IMR-90 (cell line): ENCODE results near the gene TNFRSF21. TPM values are rescaled to one million over a fixed set of nuclear protein-coding genes. Genes with fewer than 3 reads are reported as not detected.

Experiments used
- ATAC-seq: fragments of 200-7000 bp; cut with Tn5 transposase; 2 replicates; pipeline ENCODE4 v1.9.1; 2020; ENCODE audit warnings: low read depth, mild to moderate bottlenecking, moderate library complexity
- BruUV-seq: library from RNA; stranded (reverse); fragments of 400-500 nt; replicated peaks from 2 replicates; lab custom pipeline; 2021; lab: Mats Ljungman, UMichigan
- CTCF ChIA-PET: fragments of 300-600 bp; formaldehyde crosslinking; extraction: SDS; loops from one replicate; lab custom pipeline; 2021; ENCODE audit warnings: antibody characterized with exemption; lab: Yijun Ruan, JAX
- POLR2A ChIA-PET: fragments of 300-600 bp; sonication (Branson Sonifier 250); formaldehyde crosslinking; loops from one replicate; lab custom pipeline; 2022; ENCODE audit warnings: antibody characterized with exemption; ENCODE audit not compliant: unreplicated experiment; lab: Charles Lee
- DNase-seq: peaks from one replicate; pipeline ENCODE4 v3.0.0; 2013
- H2AFZ ChIP-seq: replicated peaks from 2 replicates; pipeline ENCODE3; 2013; ENCODE audit warnings: low read length, mild to moderate bottlenecking; ENCODE audit not compliant: poor library complexity
- H2AK5ac ChIP-seq: 2 replicates; pipeline ENCODE4 v1.6.1; 2013; ENCODE audit warnings: low read depth, low read length, inconsistent platforms
- H2AK9ac ChIP-seq: replicated peaks from 2 replicates; pipeline ENCODE3; 2013; ENCODE audit warnings: mild to moderate bottlenecking, low read depth, low read length, moderate library complexity; ENCODE audit not compliant: poor library complexity
- H2BK120ac ChIP-seq: 2 replicates; pipeline ENCODE4 v1.6.1; 2013; ENCODE audit warnings: low read depth, low read length, inconsistent platforms
- H2BK15ac ChIP-seq: 3 replicates; pipeline ENCODE4 v1.6.1; 2013; ENCODE audit warnings: low read depth, low read length, inconsistent platforms
- H2BK20ac ChIP-seq: 2 replicates; pipeline ENCODE4 v1.6.1; 2013; ENCODE audit warnings: low read depth, mild to moderate bottlenecking, inconsistent platforms, low read length, moderate library complexity
- H2BK5ac ChIP-seq: 2 replicates; pipeline ENCODE4 v1.6.1; 2013; ENCODE audit warnings: mild to moderate bottlenecking, low read depth, low read length, inconsistent platforms; ENCODE audit not compliant: poor library complexity, severe bottlenecking
- H3K14ac ChIP-seq: replicated peaks from 2 replicates; pipeline ENCODE4 v1.6.1; 2013; ENCODE audit warnings: low read depth, low read length, inconsistent platforms
- H3K18ac ChIP-seq: 2 replicates; pipeline ENCODE4 v1.6.1; 2013; ENCODE audit warnings: low read depth, low read length, control low read depth
- H3K23ac ChIP-seq: 2 replicates; pipeline ENCODE4 v1.6.1; 2013; ENCODE audit warnings: low read depth, low read length, inconsistent platforms
- H3K27ac ChIP-seq: 2 replicates; pipeline ENCODE4 v1.5.1; 2013; ENCODE audit warnings: mild to moderate bottlenecking, control low read depth, low read length; ENCODE audit not compliant: insufficient read depth
- H3K27me3 ChIP-seq: 2 replicates; pipeline ENCODE4 v1.6.1; 2013; ENCODE audit warnings: low read length; ENCODE audit not compliant: control insufficient read depth, insufficient read depth
- H3K36me3 ChIP-seq: 2 replicates; pipeline ENCODE4 v1.6.1; 2013; ENCODE audit warnings: low read length, mixed read lengths; ENCODE audit not compliant: control insufficient read depth, insufficient read depth
- H3K4ac ChIP-seq: 2 replicates; pipeline ENCODE4 v1.6.1; 2013; ENCODE audit warnings: low read depth, low read length, inconsistent platforms
- H3K4me1 ChIP-seq: 2 replicates; pipeline ENCODE4 v1.6.1; 2013; ENCODE audit warnings: low read length, mixed read lengths; ENCODE audit not compliant: control insufficient read depth, insufficient read depth
- H3K4me2 ChIP-seq: 2 replicates; pipeline ENCODE4 v1.6.1; 2013; ENCODE audit warnings: low read depth, mild to moderate bottlenecking, control low read depth, low read length, moderate library complexity
- H3K4me3 ChIP-seq: 2 replicates; pipeline ENCODE4 v1.5.1; 2013; ENCODE audit warnings: low read depth, mild to moderate bottlenecking, control low read depth, low read length, moderate library complexity; ENCODE audit not compliant: insufficient read depth
- H3K56ac ChIP-seq: 2 replicates; pipeline ENCODE4 v1.6.1; 2013; ENCODE audit warnings: low read length, inconsistent platforms; ENCODE audit not compliant: insufficient read depth; ENCODE audit errors: extremely low read depth
- H3K79me1 ChIP-seq, 2 experiments: 2 replicates each; pipeline ENCODE4 v1.6.1; 2013; ENCODE audit warnings: low read length in 2 of 2, inconsistent platforms in 1 of 2, low read depth in 1 of 2
- H3K9ac ChIP-seq: 2 replicates; pipeline ENCODE4 v1.6.1; 2013; ENCODE audit warnings: low read depth, low read length, control low read depth
- H3K9me1 ChIP-seq: 2 replicates; pipeline ENCODE4 v1.6.1; 2013; ENCODE audit warnings: low read length, inconsistent platforms; ENCODE audit not compliant: insufficient read depth
- H3K9me3 ChIP-seq: 2 replicates; pipeline ENCODE4 v1.6.1; 2013; ENCODE audit warnings: low read length; ENCODE audit not compliant: control insufficient read depth, insufficient read depth
- H4K20me1 ChIP-seq: 2 replicates; pipeline ENCODE4 v1.6.1; 2013; ENCODE audit warnings: low read length, inconsistent platforms; ENCODE audit not compliant: insufficient read depth
- H4K5ac ChIP-seq: 2 replicates; pipeline ENCODE4 v1.6.1; 2013; ENCODE audit warnings: mild to moderate bottlenecking, low read depth, low read length, control low read depth
- H4K8ac ChIP-seq, 2 experiments: 2 replicates each; pipeline ENCODE4 v1.6.1; 2013; ENCODE audit warnings: low read depth in 2 of 2, low read length in 2 of 2, control low read depth in 1 of 2, inconsistent platforms in 1 of 2
- H4K91ac ChIP-seq: 2 replicates; pipeline ENCODE4 v1.6.1; 2013; ENCODE audit warnings: low read depth, low read length, inconsistent platforms; ENCODE audit not compliant: insufficient read depth
- CHD1 ChIP-seq: IDR thresholded peaks from 2 replicates; pipeline ENCODE4 v1.6.1; 2012; ENCODE audit warnings: low read depth, low read length, improper control_type of control experiment
- FOS ChIP-seq: fragments of 150-350 bp; IDR thresholded peaks from 2 replicates; pipeline ENCODE4 v1.6.1; 2016; ENCODE audit warnings: low read depth, low read length
- MAFK ChIP-seq: IDR thresholded peaks from 2 replicates; pipeline ENCODE4 v1.6.1; 2012; ENCODE audit warnings: low read depth, low read length, improper control_type of control experiment
- MAZ ChIP-seq: IDR thresholded peaks from 2 replicates; pipeline ENCODE4 v1.6.1; 2012; ENCODE audit warnings: low read depth, mild to moderate bottlenecking, low read length, improper control_type of control experiment, moderate library complexity, borderline replicate concordance
- NFE2L2 ChIP-seq: fragments of 150-350 bp; IDR thresholded peaks from 2 replicates; pipeline ENCODE4 v1.6.1; 2016; ENCODE audit warnings: low read depth, mild to moderate bottlenecking, low read length
- RAD21 ChIP-seq: IDR thresholded peaks from 2 replicates; pipeline ENCODE4 v1.6.1; 2012; ENCODE audit warnings: low read length, improper control_type of control experiment
- RCOR1 ChIP-seq: IDR thresholded peaks from 2 replicates; pipeline ENCODE4 v1.6.1; 2012; ENCODE audit warnings: mild to moderate bottlenecking, low read length, improper control_type of control experiment; ENCODE audit not compliant: insufficient replicate concordance
- SMC3 ChIP-seq: fragments of 150-350 bp; IDR thresholded peaks from 2 replicates; pipeline ENCODE4 v1.6.1; 2016; ENCODE audit warnings: low read depth, mild to moderate bottlenecking, antibody characterized with exemption, low read length, moderate library complexity
- WGBS, 2 experiments: methylation state at CpG; one replicate each; pipeline versions ENCODE4 v1.1.5 to v1.1.7; 2013; ENCODE audit warnings: missing lambda C conversion rate in 2 of 2; ENCODE audit not compliant: insufficient read length in 1 of 2; ENCODE audit errors: extremely low coverage in 2 of 2; 5-methylcytosine and 5-hydroxymethylcytosine counted together
- dilution Hi-C: fragments of 300-500 bp; cut with HindIII; formaldehyde crosslinking; loops from one replicate; pipeline ENCODE4 v1.14.3; 2018; ENCODE audit warnings: low sequenced_read_pairs; ENCODE audit not compliant: unreplicated experiment
- in situ Hi-C: fragments of 300-500 bp; cut with MboI; formaldehyde crosslinking; loops from 3 replicates; pipeline ENCODE4 v1.14.3; 2019; ENCODE audit warnings: low sequenced_read_pairs, inconsistent platforms, mixed read lengths
- intact Hi-C: fragments of 100-400 bp; cut with micrococcal nuclease; formaldehyde crosslinking; loops from 2 replicates; pipeline ENCODE4 v1.10.0; 2022
- polyA plus RNA-seq, 3 experiments: library from polyadenylated mRNA; depleted of rRNA; stranded (reverse); fragments of >200 nt; gene quantifications; 2 replicates each; pipeline ENCODE4 v1.2.3, GENCODE V29; 2012; ENCODE audit warnings: low replicate concordance in 1 of 3
- total RNA-seq: library from RNA; depleted of rRNA; stranded (reverse); fragments of >200 nt; gene quantifications from 2 replicates; pipeline ENCODE4 v1.2.3, GENCODE V29; 2012
- TF ChIP-seq, protein P1 (sequence below): conservative IDR thresholded peaks from 2 replicates; pipeline ENCODE4 v1.5.1; 2012; ENCODE audit warnings: mild to moderate bottlenecking, low read depth, low read length, improper control_type of control experiment

TNFRSF21 gene
- total and polyA plus RNA-seq, 2 of the 4 experiments (the other 2 are of a cell fraction) = 2.9 to 6.9 TPM

DNA sequence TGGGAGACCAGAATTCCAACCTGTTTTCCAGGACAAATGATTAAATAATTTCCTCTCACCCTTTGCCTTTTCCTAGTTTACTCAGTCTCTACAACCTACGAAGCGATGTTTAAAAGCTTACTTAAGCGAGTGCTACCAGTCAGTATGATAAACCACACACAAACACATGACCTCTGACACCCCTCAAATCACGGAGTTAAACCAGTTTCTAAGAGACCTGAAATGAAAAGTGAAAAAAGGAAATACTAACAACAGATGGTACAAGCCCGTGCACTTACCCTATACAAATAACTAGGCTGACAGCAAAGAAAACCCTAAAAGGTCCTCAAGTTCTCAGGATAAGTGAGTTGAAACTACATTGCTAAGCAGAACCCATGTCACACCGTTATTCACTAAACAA, 7.7 kb downstream of the TNFRSF21 start:
- Histone ChIP-seq H3K9me3 (no peaks in the 10 kb centered on the region), H3K27ac (no peak overlapping the region), H3K79me1 (peaks cover 14 to 25% of the 10 kb centered on the region in 2 experiments; a peak in 3 of 4 replicates), H3K56ac (no peak overlapping the region), H2AK9ac (no peak overlapping the region), H3K27me3 (no peaks in the 10 kb centered on the region), H3K23ac (no peak overlapping the region), H2BK120ac (no peak overlapping the region), H4K20me1 (peaks cover 3% of the 10 kb centered on the region; the same call in 1 of the 2 replicates), H3K18ac (no peak overlapping the region), H2BK20ac (no peak overlapping the region), H3K4me1 (no peaks in the 10 kb centered on the region; the same call in 1 of the 2 replicates), H2BK5ac (no peak overlapping the region), H3K14ac (no peak overlapping the region), H3K9me1 (no peaks in the 10 kb centered on the region; the same call in 1 of the 2 replicates), H3K4ac (no peak overlapping the region), H2BK15ac (no peak overlapping the region), H3K4me3 (no peak overlapping the region), H4K91ac (no peak overlapping the region), H2AK5ac (no peak overlapping the region), H2AFZ (no peak overlapping the region), H4K5ac (no peak overlapping the region), H3K4me2 (no peak overlapping the region), H3K36me3 (no peaks in the 10 kb centered on the region), H4K8ac (no peak overlapping the region), H3K9ac (no peak overlapping the region)
- POLR2A ChIA-PET = no interaction called here
- dilution Hi-C loops (no loop called here), intact Hi-C loops (no loop called here), in situ Hi-C loops (loop anchor here (25.0 kb wide), 1 partner anchor 465 kb away; no protein-coding TSS in a partner anchor)
- DNase-seq (no peak), ATAC-seq (no peak)
- CTCF ChIA-PET = interaction anchor here (0.5 kb wide), 1 partner anchor 15 kb away, joined by 3 read pairs; no protein-coding TSS in a partner anchor
- BruUV-seq = no TSS peak
- no peak for TF ChIP-seq CHD1
- TF ChIP-seq FOS = no peak
- no peak for TF ChIP-seq MAZ
- TF ChIP-seq RCOR1 = no peak
- no peak for TF ChIP-seq SMC3
- no peak for TF ChIP-seq MAFK
- TF ChIP-seq, protein P1, sequence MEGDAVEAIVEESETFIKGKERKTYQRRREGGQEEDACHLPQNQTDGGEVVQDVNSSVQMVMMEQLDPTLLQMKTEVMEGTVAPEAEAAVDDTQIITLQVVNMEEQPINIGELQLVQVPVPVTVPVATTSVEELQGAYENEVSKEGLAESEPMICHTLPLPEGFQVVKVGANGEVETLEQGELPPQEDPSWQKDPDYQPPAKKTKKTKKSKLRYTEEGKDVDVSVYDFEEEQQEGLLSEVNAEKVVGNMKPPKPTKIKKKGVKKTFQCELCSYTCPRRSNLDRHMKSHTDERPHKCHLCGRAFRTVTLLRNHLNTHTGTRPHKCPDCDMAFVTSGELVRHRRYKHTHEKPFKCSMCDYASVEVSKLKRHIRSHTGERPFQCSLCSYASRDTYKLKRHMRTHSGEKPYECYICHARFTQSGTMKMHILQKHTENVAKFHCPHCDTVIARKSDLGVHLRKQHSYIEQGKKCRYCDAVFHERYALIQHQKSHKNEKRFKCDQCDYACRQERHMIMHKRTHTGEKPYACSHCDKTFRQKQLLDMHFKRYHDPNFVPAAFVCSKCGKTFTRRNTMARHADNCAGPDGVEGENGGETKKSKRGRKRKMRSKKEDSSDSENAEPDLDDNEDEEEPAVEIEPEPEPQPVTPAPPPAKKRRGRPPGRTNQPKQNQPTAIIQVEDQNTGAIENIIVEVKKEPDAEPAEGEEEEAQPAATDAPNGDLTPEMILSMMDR = no peak
- TF ChIP-seq NFE2L2 = no peak
- TF ChIP-seq RAD21 = no peak
- WGBS, 2 experiments = no CpG with 5 or more reads among the region's 6 CpGs
